A673 (cell line): Measurements from ENCODE around the gene TCAIM.

Experiments
- EZH2 ChIP-seq: fragments of 200-600 bp; sonication (generic); IDR thresholded peaks from 2 replicates; pipeline ENCODE4 v1.6.1; 2017; ENCODE audit warnings: borderline replicate concordance, low read depth, mild to moderate bottlenecking, mixed read lengths, antibody characterized with exemption, low read length; ENCODE audit not compliant: poor library complexity, severe bottlenecking
- TF ChIP-seq, protein P1 (sequence below): fragments of 300-800, 200-600 bp; sonication (generic); conservative IDR thresholded peaks from 2 replicates; pipeline ENCODE4 v1.5.1; 2017; ENCODE audit warnings: low read depth, mild to moderate bottlenecking, antibody characterized with exemption, low read length, moderate library complexity, mixed read lengths

DNA sequence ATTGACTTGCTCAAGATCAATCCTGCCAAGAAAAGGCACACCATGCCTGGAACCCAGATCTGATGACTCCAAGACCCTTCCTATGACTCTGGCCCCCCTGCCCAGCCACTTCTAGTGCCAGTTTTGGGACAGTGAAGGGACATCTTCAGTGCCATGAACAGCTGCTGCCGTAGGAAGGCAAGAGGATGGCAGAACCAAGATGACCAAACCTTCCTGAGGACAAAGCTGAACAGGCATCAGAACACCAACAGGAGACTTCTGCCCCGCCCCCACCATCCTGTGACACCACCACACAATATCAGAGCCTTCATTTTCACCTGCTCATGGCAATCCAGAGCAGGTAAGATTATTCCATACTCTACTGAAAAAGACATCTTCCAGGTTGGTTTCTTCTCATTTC lies 105.9 kb downstream of the TCAIM start:
- TF ChIP-seq, protein P1, sequence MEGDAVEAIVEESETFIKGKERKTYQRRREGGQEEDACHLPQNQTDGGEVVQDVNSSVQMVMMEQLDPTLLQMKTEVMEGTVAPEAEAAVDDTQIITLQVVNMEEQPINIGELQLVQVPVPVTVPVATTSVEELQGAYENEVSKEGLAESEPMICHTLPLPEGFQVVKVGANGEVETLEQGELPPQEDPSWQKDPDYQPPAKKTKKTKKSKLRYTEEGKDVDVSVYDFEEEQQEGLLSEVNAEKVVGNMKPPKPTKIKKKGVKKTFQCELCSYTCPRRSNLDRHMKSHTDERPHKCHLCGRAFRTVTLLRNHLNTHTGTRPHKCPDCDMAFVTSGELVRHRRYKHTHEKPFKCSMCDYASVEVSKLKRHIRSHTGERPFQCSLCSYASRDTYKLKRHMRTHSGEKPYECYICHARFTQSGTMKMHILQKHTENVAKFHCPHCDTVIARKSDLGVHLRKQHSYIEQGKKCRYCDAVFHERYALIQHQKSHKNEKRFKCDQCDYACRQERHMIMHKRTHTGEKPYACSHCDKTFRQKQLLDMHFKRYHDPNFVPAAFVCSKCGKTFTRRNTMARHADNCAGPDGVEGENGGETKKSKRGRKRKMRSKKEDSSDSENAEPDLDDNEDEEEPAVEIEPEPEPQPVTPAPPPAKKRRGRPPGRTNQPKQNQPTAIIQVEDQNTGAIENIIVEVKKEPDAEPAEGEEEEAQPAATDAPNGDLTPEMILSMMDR = no peak
- no peak for TF ChIP-seq EZH2
